Mononuclear cell (primary cell): ENCODE results near the gene FBXO11. TPM values are rescaled to one million over a fixed set of nuclear protein-coding genes. Genes with fewer than 3 reads are reported as not detected.
A peak's percentile ranks its signal among the peaks of the same experiment; 100 is the strongest.
"Not testable (repeated sequence)": the region's sequence is repeated elsewhere in the genome, so short reads cannot be mapped to it uniquely, and the experiment has no call there.

Experiments used
- H3K27me3 ChIP-seq: 2 replicates; pipeline ENCODE4 v1.6.0; 2011; ENCODE audit warnings: low read length, control low read depth; ENCODE audit not compliant: insufficient read depth
- H3K4me1 ChIP-seq: 2 replicates; pipeline ENCODE4 v1.5.1; 2011; ENCODE audit warnings: mild to moderate bottlenecking, low read length, control low read depth; ENCODE audit not compliant: insufficient read depth
- H3K4me3 ChIP-seq: 2 replicates; pipeline ENCODE4 v1.5.1; 2011; ENCODE audit warnings: mild to moderate bottlenecking, low read length, moderate library complexity
- H3K9me3 ChIP-seq: 2 replicates; pipeline ENCODE4 v1.5.1; 2011; ENCODE audit warnings: low read depth, mild to moderate bottlenecking, control low read depth, low read length
- total RNA-seq: library from RNA; depleted of rRNA; stranded (reverse); fragments of >200 nt; gene quantifications from one replicate; pipeline ENCODE4 v1.2.3, GENCODE V29; 2012

The FBXO11 gene
- 121 TPM for total RNA-seq

GRCh38 chr2:47906157-47907038 lies at the start of gene FBXO11:
FBXO11 (minus strand) TSS chr2:47906498; CDS start chr2:47905720, 778 bp downstream.
- peak within 1 kb of the TSS; percentile 87 for H3K4me3 ChIP-seq
- peaks cover 21% of the 10 kb centered on the region for H3K4me1 ChIP-seq
- H3K27me3 ChIP-seq, result no peaks in the 10 kb centered on the region
- no peaks in the 10 kb centered on the region for H3K9me3 ChIP-seq

GRCh38 chr2:47950340-47951301 lies 44.3 kb upstream of the FBXO11 start:
- Histone ChIP-seq H3K4me3 (no peak overlapping the region), H3K9me3 (no peaks in the 10 kb centered on the region), H3K4me1 (no peaks in the 10 kb centered on the region), H3K27me3 (no peaks in the 10 kb centered on the region)

DNA sequence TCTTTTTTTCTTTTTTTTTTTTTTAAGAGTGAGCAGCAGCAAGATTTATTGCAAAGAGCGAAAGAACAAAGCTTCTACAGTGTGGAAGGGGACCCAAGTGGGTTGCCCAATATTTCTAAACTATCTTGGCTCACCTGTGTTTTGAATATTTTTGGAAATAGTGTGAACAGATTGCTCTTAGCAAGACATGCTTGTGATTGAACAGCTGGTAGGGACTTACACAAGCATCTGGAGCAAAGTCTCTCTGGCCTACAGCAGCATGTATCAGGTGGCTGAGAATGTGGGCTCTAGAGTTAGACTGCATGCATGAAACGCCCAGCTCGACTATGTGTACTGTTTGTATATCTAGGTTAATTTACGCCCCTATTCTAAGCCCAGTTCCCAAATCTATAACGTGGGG lies 40.3 kb upstream of the FBXO11 start:
- Histone ChIP-seq H3K27me3 (no peaks in the 10 kb centered on the region), H3K4me1 (no peaks in the 10 kb centered on the region), H3K9me3 (no peaks in the 10 kb centered on the region), H3K4me3 (no peak overlapping the region)

DNA sequence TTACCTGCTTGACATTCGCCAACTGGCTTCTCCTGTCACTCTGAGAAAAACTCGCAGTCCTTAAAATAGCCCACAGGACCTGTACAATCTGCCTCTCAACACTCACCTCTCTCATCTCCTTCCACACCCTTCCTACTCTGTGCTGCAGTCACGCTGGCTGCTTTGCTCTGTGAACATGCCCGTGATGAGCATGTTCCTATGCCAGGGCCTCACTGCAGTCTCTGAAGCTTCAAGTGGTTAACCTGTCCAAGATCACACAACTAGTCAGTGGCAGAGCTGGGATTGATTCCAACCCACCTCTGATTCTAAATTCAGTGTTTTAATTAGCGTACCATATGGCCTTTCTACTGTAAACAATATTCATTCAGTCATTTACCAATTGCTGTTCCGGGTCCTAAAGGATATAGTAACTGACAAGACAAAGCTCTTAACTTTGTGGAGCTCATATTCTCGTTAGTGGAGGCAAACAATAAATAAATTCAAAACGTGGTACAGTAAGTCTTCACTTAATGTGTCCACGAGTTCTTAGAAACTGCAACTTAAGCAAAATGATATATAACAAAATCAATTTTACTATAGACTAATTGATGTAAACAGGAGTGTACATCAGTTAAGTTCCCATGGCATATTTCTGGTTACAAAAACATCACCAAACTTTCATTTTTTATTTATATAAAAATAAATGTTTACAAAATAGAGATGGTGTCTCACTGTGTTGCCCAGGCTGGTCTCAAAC lies 38.9 kb upstream of the FBXO11 start:
- Histone ChIP-seq H3K27me3 (no peaks in the 10 kb centered on the region), H3K4me1 (no peaks in the 10 kb centered on the region), H3K4me3 (no peak overlapping the region), H3K9me3 (no peaks in the 10 kb centered on the region)

GRCh38 chr2:47941936-47942335 lies 35.6 kb upstream of the FBXO11 start:
- no peaks in the 10 kb centered on the region for H3K9me3 ChIP-seq
- no peaks in the 10 kb centered on the region for H3K4me1 ChIP-seq
- no peak overlapping the region for H3K4me3 ChIP-seq
- H3K27me3 ChIP-seq, result no peaks in the 10 kb centered on the region

DNA sequence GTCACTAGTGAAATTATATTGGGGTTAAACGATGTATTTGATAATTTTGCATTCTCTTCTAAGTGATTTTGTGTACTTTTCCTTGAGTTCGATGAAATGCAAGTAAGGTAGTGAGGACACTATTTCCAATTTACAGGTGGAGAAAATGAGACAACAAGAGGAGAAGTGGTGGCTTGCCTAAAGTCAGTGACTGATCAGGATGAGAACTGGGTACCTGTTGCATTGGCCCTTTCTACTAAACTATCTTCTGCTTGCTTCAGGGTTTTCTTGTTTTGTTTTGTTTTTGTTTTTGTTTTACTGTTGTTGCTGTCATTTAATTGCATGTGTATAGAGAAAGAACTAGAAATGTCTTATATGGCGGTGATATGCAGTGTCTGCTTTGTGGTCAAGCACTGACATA lies 31.4 kb upstream of the FBXO11 start:
- no peaks in the 10 kb centered on the region for H3K27me3 ChIP-seq
- H3K4me3 ChIP-seq, result no peak overlapping the region
- no peaks in the 10 kb centered on the region for H3K9me3 ChIP-seq
- no peaks in the 10 kb centered on the region for H3K4me1 ChIP-seq

DNA sequence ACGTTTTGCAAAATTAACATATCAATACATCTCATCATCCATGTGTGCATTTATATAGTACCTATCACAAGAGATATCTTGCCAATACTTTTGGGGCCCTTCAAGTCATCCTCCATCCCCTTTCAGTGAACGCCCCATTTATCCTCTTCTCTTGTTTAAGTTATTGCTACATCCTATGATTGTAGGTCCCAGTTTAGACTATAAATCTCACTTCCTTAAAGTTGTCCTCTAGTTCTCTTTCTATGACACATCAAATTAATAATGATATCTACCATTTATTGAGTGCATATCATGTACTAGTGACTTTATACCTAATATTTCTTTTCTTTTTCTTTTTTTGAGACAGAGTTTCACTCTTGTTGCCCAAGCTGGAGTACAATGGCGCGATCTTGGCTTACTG lies 28.8 kb upstream of the FBXO11 start:
- Histone ChIP-seq H3K27me3 (no peaks in the 10 kb centered on the region), H3K9me3 (no peaks in the 10 kb centered on the region), H3K4me1 (no peaks in the 10 kb centered on the region), H3K4me3 (no peak overlapping the region)

DNA sequence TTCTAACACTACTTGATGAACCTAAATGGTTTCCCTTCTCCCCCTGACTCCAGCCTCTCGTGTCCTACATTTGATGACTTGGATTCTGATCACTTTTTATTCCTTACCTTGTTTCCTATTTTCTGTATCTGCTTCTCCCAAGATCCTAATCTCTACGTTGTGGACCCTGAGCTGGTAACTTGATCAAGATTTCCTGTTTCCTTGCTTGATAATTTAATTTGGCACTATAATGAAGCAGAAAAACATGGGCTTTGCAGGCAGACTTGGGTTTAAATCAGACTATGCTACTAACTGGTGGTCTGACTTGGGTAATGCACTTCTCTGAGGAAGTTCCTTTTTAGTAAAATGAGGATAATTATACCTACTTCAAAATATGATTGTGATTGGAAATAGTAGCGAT lies 11.7 kb upstream of the FBXO11 start:
- Histone ChIP-seq H3K27me3 (no peaks in the 10 kb centered on the region), H3K4me3 (no peak overlapping the region), H3K9me3 (no peaks in the 10 kb centered on the region), H3K4me1 (peaks cover 10% of the 10 kb centered on the region)

- peaks cover 10% of the 10 kb centered on the region for H3K4me1 ChIP-seq
- H3K9me3 ChIP-seq, result no peaks in the 10 kb centered on the region
- H3K4me3 ChIP-seq, result no peak overlapping the region
- H3K27me3 ChIP-seq, result no peaks in the 10 kb centered on the region
These were observed 11.1 kb upstream of the FBXO11 start for GRCh38 chr2:47917276-47917961.

- no peaks in the 10 kb centered on the region for H3K9me3 ChIP-seq
- no peaks in the 10 kb centered on the region for H3K27me3 ChIP-seq
- H3K4me3 ChIP-seq, result no peak overlapping the region
- H3K4me1 ChIP-seq, result peaks cover 10% of the 10 kb centered on the region
These were observed 10.1 kb upstream of the FBXO11 start for GRCh38 chr2:47916412-47916811.

DNA sequence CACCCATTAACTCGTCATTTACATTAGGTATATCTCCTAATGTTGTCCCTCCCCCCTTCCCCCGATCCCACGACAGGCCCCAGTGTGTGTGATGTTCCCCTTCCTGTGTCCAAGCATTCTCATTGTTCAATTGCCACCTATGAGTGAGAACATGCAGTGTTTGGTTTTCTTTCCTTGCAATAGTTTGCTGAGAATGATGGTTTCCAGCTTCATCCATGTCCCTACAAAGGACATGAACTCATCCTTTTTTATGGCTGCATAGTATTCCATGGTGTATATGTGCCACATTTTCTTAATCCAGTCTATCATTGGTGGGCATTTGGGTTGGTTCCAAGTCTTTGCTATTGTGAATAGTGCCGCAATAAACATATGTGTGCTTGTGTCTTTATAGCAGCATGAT lies 4.4 kb upstream of the FBXO11 start:
- H3K4me1 ChIP-seq, H3K4me3 ChIP-seq, H3K9me3 ChIP-seq, H3K27me3 ChIP-seq: not testable (repeated sequence)

DNA sequence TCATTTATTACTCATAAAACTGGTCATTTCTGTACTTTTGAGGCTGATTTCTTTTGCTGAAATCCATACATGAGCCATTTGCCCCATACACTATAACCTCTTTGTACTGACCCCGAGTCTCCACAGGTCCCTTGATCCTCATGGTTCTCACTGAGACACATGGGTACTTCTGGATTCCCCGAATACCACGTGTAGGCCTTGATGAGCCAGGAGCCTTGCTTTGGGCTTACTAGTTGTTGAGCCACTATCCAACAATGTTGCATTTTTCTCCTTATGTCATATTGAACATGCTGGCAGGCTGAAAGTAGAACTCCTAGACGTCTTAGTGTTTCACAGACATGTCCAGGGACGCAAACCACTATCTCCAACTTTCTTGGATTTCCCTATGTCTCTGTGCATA lies 2.4 kb upstream of the FBXO11 start:
- Histone ChIP-seq H3K27me3 (no peaks in the 10 kb centered on the region), H3K9me3 (no peaks in the 10 kb centered on the region), H3K4me3 (no peak overlapping the region), H3K4me1 (peaks cover 12% of the 10 kb centered on the region)

- Histone ChIP-seq H3K4me1 (peaks cover 16% of the 10 kb centered on the region), H3K4me3 (peak overlapping the region; percentile 87), H3K9me3 (no peaks in the 10 kb centered on the region), H3K27me3 (no peaks in the 10 kb centered on the region)
These were observed 912 bp upstream of the FBXO11 start for GRCh38 chr2:47907039-47907781.
